ENCODE measurements around the gene NKAPL. TPM values are rescaled to one million over a fixed set of nuclear protein-coding genes. Genes with fewer than 3 reads are reported as not detected.
"Not testable (repeated sequence)": the region's sequence is repeated elsewhere in the genome, so short reads cannot be mapped to it uniquely, and the experiment has no call there.

Gene NKAPL
- total RNA-seq, 1 donor from 2014 or later, result 1.1 TPM

- no peaks in the 10 kb centered on the region for H3K36me3 ChIP-seq (ENCODE audit: control insufficient read depth, insufficient read depth, low read length)
- no peaks in the 10 kb centered on the region for H3K27me3 ChIP-seq (ENCODE audit: control insufficient read depth, insufficient read depth, low read length)
- no peak overlapping the region for H3K4me3 ChIP-seq (ENCODE audit: low read depth, low read length)
- TF ChIP-seq CTCF (IDR thresholded peaks at IDR 0.05; ENCODE audit: insufficient read depth, low read length, poor library complexity, severe bottlenecking), result no peak
- DNase-seq (ENCODE audit: low read depth), result no peak
Measured at GRCh38 chr6:28296520-28297060, 37.5 kb downstream of the NKAPL start.

- no peak for TF ChIP-seq CTCF (IDR thresholded peaks at IDR 0.05; ENCODE audit: insufficient read depth, low read length, poor library complexity, severe bottlenecking)
- no peak for DNase-seq (ENCODE audit: low read depth)
- Histone ChIP-seq H3K4me3 (ENCODE audit: low read depth, low read length) (no peak overlapping the region), H3K27me3 (ENCODE audit: control insufficient read depth, insufficient read depth, low read length) (no peaks in the 10 kb centered on the region), H3K36me3 (ENCODE audit: control insufficient read depth, insufficient read depth, low read length) (no peaks in the 10 kb centered on the region)
Measured at GRCh38 chr6:28303570-28303969, 44.5 kb downstream of the NKAPL start.

- not testable (repeated sequence) for H3K36me3 ChIP-seq (ENCODE audit: control insufficient read depth, insufficient read depth, low read length); H3K27me3 ChIP-seq (ENCODE audit: control insufficient read depth, insufficient read depth, low read length); DNase-seq (ENCODE audit: low read depth); H3K4me3 ChIP-seq (ENCODE audit: low read depth, low read length)
Measured at GRCh38 chr6:28306363-28306762, 47.3 kb downstream of the NKAPL start.

Other genes with a start within 250 kb of the NKAPL start
- gene ZNF165, start 178.7 kb upstream of the NKAPL start, total RNA-seq, result 15.4 and 16.8 TPM in 2 replicates
- gene ZSCAN16, start 134.7 kb upstream of the NKAPL start, total RNA-seq, result 6.4 and 10.5 TPM in 2 replicates
- gene ZKSCAN8, start 117.4 kb upstream of the NKAPL start, total RNA-seq, result 16.4 and 17.9 TPM in 2 replicates
- 19.2 and 23.7 TPM in 2 replicates for gene ZSCAN9, start 34.0 kb upstream of the NKAPL start, total RNA-seq
- gene ZKSCAN4, start 7.0 kb upstream of the NKAPL start, total RNA-seq, result 3.8 and 4.4 TPM in 2 replicates
- 15.8 and 18.6 TPM in 2 replicates for gene ZSCAN26, start 7.8 kb downstream of the NKAPL start, total RNA-seq
- gene PGBD1, start 22.3 kb downstream of the NKAPL start, total RNA-seq, result 4.8 and 6.6 TPM in 2 replicates
- gene ZSCAN31, start 76.9 kb downstream of the NKAPL start, total RNA-seq, result 4.0 and 5.6 TPM in 2 replicates
- gene ZKSCAN3, start 90.7 kb downstream of the NKAPL start, total RNA-seq, result 3.6 and 5.5 TPM in 2 replicates
- 6.5 and 6.7 TPM in 2 replicates for gene ZSCAN12, start 140.4 kb downstream of the NKAPL start, total RNA-seq
- gene ZSCAN23, start 184.2 kb downstream of the NKAPL start, total RNA-seq, result 1.6 and 3.1 TPM in 2 replicates